HG03108 (cell line): ENCODE measurements around the gene ATF6.
"Not testable (repeated sequence)": the region's sequence is repeated elsewhere in the genome, so short reads cannot be mapped to it uniquely, and the experiment has no call there.

ENCODE experiments used
- ATAC-seq: cut with Tn5 transposase; IDR thresholded peaks from one replicate; pipeline ENCODE4 v1.9.1; 2021; ENCODE audit warnings: moderate library complexity; ENCODE audit not compliant: unreplicated experiment

The ATF6 gene

GRCh38 chr1:161778522-161778921 lies 12.4 kb downstream of the ATF6 start:
- no peak for ATAC-seq

- ATAC-seq = no peak
Observed at GRCh38 chr1:161779393-161779792, 13.3 kb downstream of the ATF6 start.

- peak; percentile 60 for ATAC-seq
Observed at GRCh38 chr1:161781995-161782394, 15.9 kb downstream of the ATF6 start.

GRCh38 chr1:161782886-161783285 lies 16.8 kb downstream of the ATF6 start:
- no peak for ATAC-seq

- ATAC-seq = no peak
Observed at GRCh38 chr1:161784968-161785367, 18.8 kb downstream of the ATF6 start.

- no peak for ATAC-seq
Observed at GRCh38 chr1:161787355-161787754, 21.2 kb downstream of the ATF6 start.

- ATAC-seq = no peak
Observed at GRCh38 chr1:161790587-161791317, 24.6 kb downstream of the ATF6 start.

- no peak for ATAC-seq
Observed at GRCh38 chr1:161791904-161792655, 26.0 kb downstream of the ATF6 start.

- ATAC-seq = peak; percentile 59
Observed at GRCh38 chr1:161792740-161793139, 26.6 kb downstream of the ATF6 start.

GRCh38 chr1:161799792-161800191 lies 33.7 kb downstream of the ATF6 start:
- ATAC-seq = no peak

- no peak for ATAC-seq
Observed at GRCh38 chr1:161801955-161802354, 35.8 kb downstream of the ATF6 start.

- ATAC-seq = no peak
Observed at GRCh38 chr1:161803181-161803580, 37.1 kb downstream of the ATF6 start.

- ATAC-seq = no peak
Observed at GRCh38 chr1:161805399-161806197, 39.5 kb downstream of the ATF6 start.

GRCh38 chr1:161809202-161809601 lies 43.1 kb downstream of the ATF6 start:
- ATAC-seq = not testable (repeated sequence)

- ATAC-seq = not testable (repeated sequence)
Observed at GRCh38 chr1:161809656-161810055, 43.5 kb downstream of the ATF6 start.

GRCh38 chr1:161810780-161811179 lies 44.7 kb downstream of the ATF6 start:
- ATAC-seq = no peak

GRCh38 chr1:161816201-161816600 lies 50.1 kb downstream of the ATF6 start:
- ATAC-seq = no peak

- ATAC-seq = no peak
Observed at GRCh38 chr1:161817176-161817730, 51.1 kb downstream of the ATF6 start.

GRCh38 chr1:161820914-161821313 lies 54.8 kb downstream of the ATF6 start:
- ATAC-seq = no peak

GRCh38 chr1:161824618-161825017 lies 58.5 kb downstream of the ATF6 start:
- ATAC-seq = no peak

- ATAC-seq = no peak
Observed at GRCh38 chr1:161825831-161826230, 59.7 kb downstream of the ATF6 start.
